Stimulated activated naive CD8-positive, alpha-beta T cell treated with anti-CD3 and anti-CD28 coated beads, Interleukin-15, Interleukin-2, amounts not matched to agents 100 U/mL and 50 U/mL, for 24 hours (primary cell): ENCODE data around the gene SULF2.

Experiments used
- ATAC-seq: fragments of 150-1000 bp; cut with Tn5 transposase; one replicate; pipeline ENCODE4 v1.10.0; 2021
- DNase-seq: peaks from one replicate; pipeline ENCODE4 v3.0.0; 2021

The SULF2 gene

GRCh38 chr20:47647994-47648393, 137.3 kb downstream of the SULF2 start:
- ATAC-seq (no peak), DNase-seq (no peak)

- DNase-seq = no peak
- no peak for ATAC-seq
Measured at GRCh38 chr20:47645632-47646031, 139.6 kb downstream of the SULF2 start.

GRCh38 chr20:47642624-47643023, 142.7 kb downstream of the SULF2 start:
- ATAC-seq (no peak), DNase-seq (no peak)

- no peak for DNase-seq
- no peak for ATAC-seq
Measured at GRCh38 chr20:47642118-47642517, 143.2 kb downstream of the SULF2 start.

GRCh38 chr20:47638851-47639250, 146.4 kb downstream of the SULF2 start:
- ATAC-seq = no peak
- DNase-seq = no peak

GRCh38 chr20:47635256-47635655, 150.0 kb downstream of the SULF2 start:
- DNase-seq (no peak), ATAC-seq (no peak)

- no peak for DNase-seq
Measured at GRCh38 chr20:47631078-47631477, 154.2 kb downstream of the SULF2 start.

GRCh38 chr20:47629907-47630306, 155.4 kb downstream of the SULF2 start:
- ATAC-seq (no peak), DNase-seq (no peak)

More at GRCh38 chr20:47631078-47631477, 154.2 kb downstream of the SULF2 start:
- no peak for ATAC-seq

- DNase-seq (no peak), ATAC-seq (no peak)
Measured at GRCh38 chr20:47627540-47627939, 157.7 kb downstream of the SULF2 start.

- DNase-seq (no peak), ATAC-seq (no peak)
Measured at GRCh38 chr20:47623206-47623605, 162.1 kb downstream of the SULF2 start.

GRCh38 chr20:47622118-47622665, 163.1 kb downstream of the SULF2 start:
- DNase-seq (no peak), ATAC-seq (no peak)

GRCh38 chr20:47620808-47621805, 164.2 kb downstream of the SULF2 start:
- ATAC-seq (no peak), DNase-seq (no peak)

- ATAC-seq (no peak), DNase-seq (no peak)
Measured at GRCh38 chr20:47618479-47618878, 166.8 kb downstream of the SULF2 start.

- ATAC-seq (no peak), DNase-seq (no peak)
Measured at GRCh38 chr20:47614703-47615309, 170.5 kb downstream of the SULF2 start.

GRCh38 chr20:47612670-47613069, 172.6 kb downstream of the SULF2 start:
- ATAC-seq (no peak), DNase-seq (no peak)

GRCh38 chr20:47611785-47612184, 173.5 kb downstream of the SULF2 start:
- ATAC-seq (no peak), DNase-seq (no peak)

GRCh38 chr20:47610945-47611250, 174.4 kb downstream of the SULF2 start:
- DNase-seq (no peak), ATAC-seq (peak; percentile 41)

- peak; percentile 80 for DNase-seq
- ATAC-seq = peak; percentile 93
Measured at GRCh38 chr20:47610247-47610944, 174.9 kb downstream of the SULF2 start.

- ATAC-seq (no peak), DNase-seq (no peak)
Measured at GRCh38 chr20:47609001-47609400, 176.3 kb downstream of the SULF2 start.
